ENCODE measurements around the gene MDFIC.

Gene MDFIC

GRCh38 chr7:115034515-115034914 lies 112.6 kb downstream of the MDFIC start:
- no peak for DNase-seq (ENCODE audit: low read depth in 2 of 2, low spot score in 1 of 2)

- no peak for DNase-seq (ENCODE audit: low read depth in 2 of 2, low spot score in 1 of 2)
Measured at GRCh38 chr7:115037128-115037802, 115.4 kb downstream of the MDFIC start.

GRCh38 chr7:115038158-115038557 lies 116.3 kb downstream of the MDFIC start:
- DNase-seq (ENCODE audit: low read depth in 2 of 2, low spot score in 1 of 2), result no peak

- DNase-seq (ENCODE audit: low read depth in 2 of 2, low spot score in 1 of 2), result no peak
Measured at GRCh38 chr7:115040057-115040456, 118.2 kb downstream of the MDFIC start.

GRCh38 chr7:115040495-115040894 lies 118.6 kb downstream of the MDFIC start:
- no peak for DNase-seq (ENCODE audit: low read depth in 2 of 2, low spot score in 1 of 2)

GRCh38 chr7:115042596-115042995 lies 120.7 kb downstream of the MDFIC start:
- no peak for DNase-seq (ENCODE audit: low read depth in 2 of 2, low spot score in 1 of 2)

GRCh38 chr7:115043605-115044004 lies 121.7 kb downstream of the MDFIC start:
- no peak for DNase-seq (ENCODE audit: low read depth in 2 of 2, low spot score in 1 of 2)

GRCh38 chr7:115044224-115044623 lies 122.3 kb downstream of the MDFIC start:
- no peak for DNase-seq (ENCODE audit: low read depth in 2 of 2, low spot score in 1 of 2)

- DNase-seq (ENCODE audit: low read depth in 2 of 2, low spot score in 1 of 2), result no peak
Measured at GRCh38 chr7:115047958-115048720, 126.2 kb downstream of the MDFIC start.

GRCh38 chr7:115052706-115053105 lies 130.8 kb downstream of the MDFIC start:
- DNase-seq (ENCODE audit: low read depth in 2 of 2, low spot score in 1 of 2), result no peak

- DNase-seq (ENCODE audit: low read depth in 2 of 2, low spot score in 1 of 2), result no peak
Measured at GRCh38 chr7:115054478-115055065, 132.7 kb downstream of the MDFIC start.

- DNase-seq (ENCODE audit: low read depth in 2 of 2, low spot score in 1 of 2), result no peak
Measured at GRCh38 chr7:115056019-115056418, 134.1 kb downstream of the MDFIC start.

- no peak for DNase-seq (ENCODE audit: low read depth in 2 of 2, low spot score in 1 of 2)
Measured at GRCh38 chr7:115058726-115059125, 136.8 kb downstream of the MDFIC start.

- DNase-seq (ENCODE audit: low read depth in 2 of 2, low spot score in 1 of 2), result no peak
Measured at GRCh38 chr7:115059321-115059720, 137.4 kb downstream of the MDFIC start.

- no peak for DNase-seq (ENCODE audit: low read depth in 2 of 2, low spot score in 1 of 2)
Measured at GRCh38 chr7:115060095-115060870, 138.4 kb downstream of the MDFIC start.

GRCh38 chr7:115066050-115066449 lies 144.2 kb downstream of the MDFIC start:
- DNase-seq (ENCODE audit: low read depth in 2 of 2, low spot score in 1 of 2), result no peak

GRCh38 chr7:115066634-115067033 lies 144.7 kb downstream of the MDFIC start:
- DNase-seq (ENCODE audit: low read depth in 2 of 2, low spot score in 1 of 2), result no peak

GRCh38 chr7:115068220-115068619 lies 146.3 kb downstream of the MDFIC start:
- no peak for DNase-seq (ENCODE audit: low read depth in 2 of 2, low spot score in 1 of 2)

Measured in stimulated activated CD8-positive, alpha-beta memory T cell treated with anti-CD3 and anti-CD28 coated beads, Interleukin-4, amount 100 ng/mL, for 4 hours (primary cell).